Measurements from ENCODE around the gene IRF2BP2.

GRCh38 chr1:234582186-234582585 is 27.8 kb downstream of the IRF2BP2 start:
- TF ChIP-seq CTCF (IDR thresholded peaks at IDR 0.05; ENCODE audit: insufficient read depth, low read depth, low read length) (no peak), EZH2 (IDR thresholded peaks at IDR 0.05; ENCODE audit: insufficient read depth, low read length) (no peak)
